NCI-H460 (cell line): ENCODE data around the gene VAMP2. TPM values are rescaled to one million over a fixed set of nuclear protein-coding genes. Genes with fewer than 3 reads are reported as not detected.
"Not testable (repeated sequence)": the region's sequence is repeated elsewhere in the genome, so short reads cannot be mapped to it uniquely, and the experiment has no call there.

Experiments used
- DNase-seq: peaks from one replicate; pipeline ENCODE4 v3.0.0-alpha.2; 2016; ENCODE audit warnings: low read depth; ENCODE audit errors: extremely low read depth
- total RNA-seq: library from RNA; depleted of rRNA; stranded (reverse); fragments of >200 nt; shearing (Covaris generic); gene quantifications from 2 replicates; pipeline ENCODE4 v1.2.3, GENCODE V29; 2014

Gene VAMP2
- total RNA-seq, 1 experiment from 2014 or later, result 6.0 TPM

DNA sequence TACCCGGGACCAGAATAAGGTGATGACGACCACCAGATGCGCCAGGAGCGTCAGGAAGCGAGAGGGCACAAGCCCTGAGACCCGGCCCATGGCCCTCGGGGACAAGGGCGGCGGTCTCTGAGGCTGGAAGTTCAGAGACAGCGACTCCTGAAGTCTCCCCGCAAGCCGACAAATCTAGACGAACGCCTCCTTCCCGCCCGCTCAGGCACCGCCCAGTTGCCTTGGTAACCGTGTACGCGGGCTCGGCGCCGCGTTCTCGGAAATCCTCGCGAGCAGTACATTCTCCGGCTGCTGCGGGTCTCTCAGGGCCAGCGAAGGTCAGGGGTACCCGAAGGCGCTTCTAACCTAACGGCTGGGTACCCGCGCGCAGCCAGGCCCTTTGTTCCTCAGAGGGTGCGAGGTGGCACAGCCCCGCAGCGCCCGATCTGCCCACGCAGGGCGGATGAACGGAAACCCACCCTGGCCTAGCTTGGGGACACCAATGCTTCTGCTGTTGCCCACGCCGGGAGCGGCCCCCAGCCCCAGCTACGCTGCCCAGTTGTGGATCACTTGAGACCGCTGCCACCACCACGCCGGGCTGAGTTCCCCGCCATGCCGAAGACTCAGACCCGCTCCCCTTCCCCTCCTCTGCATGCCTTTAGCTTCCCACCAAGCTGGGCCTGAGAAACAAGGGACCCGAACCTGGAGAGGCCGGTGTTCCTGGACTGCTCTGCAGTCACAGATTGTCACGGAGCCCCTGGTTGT lies 13.6 kb upstream of the VAMP2 start, which contains the start of gene TMEM107:
TMEM107 (minus strand) TSS at position 184 of the 744 bp plus-strand sequence; CDS start at position 90, 94 bp downstream.
- peak; percentile 88 for DNase-seq

DNA sequence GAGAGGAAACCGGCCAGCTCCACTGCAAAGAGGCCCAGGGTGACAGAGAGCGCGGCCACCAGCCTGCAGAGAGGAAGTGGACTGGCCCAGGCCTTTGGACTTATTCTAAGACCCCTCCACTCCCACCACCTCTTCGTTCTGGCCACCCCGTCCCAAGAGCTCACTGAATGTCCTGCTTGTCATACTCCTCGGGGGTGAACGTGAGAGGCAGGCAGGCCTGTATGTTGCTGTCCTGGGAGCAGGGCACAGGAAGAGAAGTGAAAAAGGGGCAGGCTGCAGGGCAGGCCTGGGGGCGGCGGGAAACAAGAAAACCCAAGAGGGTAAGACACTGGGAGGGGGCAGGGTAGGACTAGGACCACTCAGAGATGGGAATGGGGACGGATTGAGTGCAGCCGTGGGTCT lies 13.0 kb upstream of the VAMP2 start:
- no peak for DNase-seq

DNA sequence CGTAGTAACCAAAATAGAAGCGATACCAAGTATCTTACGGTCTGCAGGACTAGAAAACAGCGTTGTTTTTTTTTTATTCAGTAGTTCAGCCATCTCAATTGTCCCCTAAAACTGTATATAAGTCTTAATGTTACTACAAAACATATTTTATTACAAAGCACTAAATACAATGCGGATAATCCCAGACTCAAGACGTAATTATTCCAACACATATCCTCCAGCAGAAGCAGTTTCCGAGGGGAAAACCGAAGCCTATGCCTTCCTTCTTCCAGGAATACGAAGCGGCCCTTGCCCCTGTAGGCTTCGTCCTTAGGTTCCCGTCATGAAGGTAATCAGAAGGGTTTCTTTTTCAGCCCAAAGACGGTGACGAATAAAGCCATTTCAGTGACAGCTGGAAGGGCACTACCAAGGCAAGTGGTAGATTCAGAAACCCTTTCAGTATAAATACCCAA lies 11.1 kb upstream of the VAMP2 start:
- DNase-seq, result no peak

DNA sequence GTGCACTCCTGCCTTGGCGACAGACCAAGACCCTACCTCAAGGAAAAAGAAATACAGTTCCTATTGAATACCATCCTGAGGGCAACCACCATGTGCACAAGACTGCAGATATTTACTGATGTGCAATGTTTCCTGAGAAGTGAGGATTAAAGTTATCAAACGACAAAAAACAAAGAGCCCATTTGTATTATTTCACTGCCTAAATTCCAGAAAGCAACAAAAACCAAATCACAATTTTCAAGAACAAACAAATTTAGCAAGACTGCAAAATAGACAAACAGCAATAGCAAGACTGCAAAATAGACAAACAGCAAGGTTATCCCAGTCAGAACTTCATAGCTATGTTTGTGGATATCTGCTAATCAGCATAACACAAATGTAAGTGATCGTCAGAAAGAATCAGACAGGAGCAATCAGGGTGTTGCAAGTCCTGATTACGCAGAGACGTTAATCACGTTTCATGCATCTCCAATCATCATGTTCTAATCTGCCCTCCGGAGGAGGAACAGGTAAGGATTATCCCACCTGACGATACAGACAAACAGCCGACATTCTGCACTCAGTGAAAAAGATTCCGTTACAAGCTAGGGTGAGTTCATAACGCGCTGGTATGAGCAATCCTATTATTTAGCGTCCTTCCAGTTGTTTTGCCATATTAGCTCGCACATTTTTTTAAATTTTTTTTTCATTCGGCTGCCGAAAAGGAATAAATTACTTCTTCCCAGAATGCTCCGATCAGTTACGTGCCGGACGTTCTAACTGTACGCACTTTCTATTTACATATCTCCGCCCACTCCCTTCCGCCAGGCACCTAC lies 10.5 kb upstream of the VAMP2 start:
- DNase-seq, result peak; percentile 99

DNA sequence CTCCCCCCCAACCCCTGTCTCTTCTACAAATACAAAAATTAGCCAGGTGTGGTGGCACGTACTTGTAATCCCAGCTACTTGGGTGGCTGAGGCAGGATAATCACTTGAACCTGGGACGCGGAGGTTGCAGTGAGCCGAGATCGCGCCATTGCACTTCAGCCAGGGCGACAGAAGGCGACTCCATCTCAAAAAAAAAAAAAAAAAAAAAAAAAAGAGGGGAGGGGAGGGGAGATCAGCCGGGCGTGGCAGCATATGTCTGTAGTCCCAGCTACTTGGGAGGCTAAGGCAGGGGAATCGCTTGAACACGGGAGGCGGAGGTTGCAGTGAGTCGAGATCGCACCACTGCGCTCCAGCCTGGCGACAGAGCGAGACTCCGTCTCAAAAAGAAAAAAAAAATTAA lies 7.4 kb upstream of the VAMP2 start:
- DNase-seq, result not testable (repeated sequence)

DNA sequence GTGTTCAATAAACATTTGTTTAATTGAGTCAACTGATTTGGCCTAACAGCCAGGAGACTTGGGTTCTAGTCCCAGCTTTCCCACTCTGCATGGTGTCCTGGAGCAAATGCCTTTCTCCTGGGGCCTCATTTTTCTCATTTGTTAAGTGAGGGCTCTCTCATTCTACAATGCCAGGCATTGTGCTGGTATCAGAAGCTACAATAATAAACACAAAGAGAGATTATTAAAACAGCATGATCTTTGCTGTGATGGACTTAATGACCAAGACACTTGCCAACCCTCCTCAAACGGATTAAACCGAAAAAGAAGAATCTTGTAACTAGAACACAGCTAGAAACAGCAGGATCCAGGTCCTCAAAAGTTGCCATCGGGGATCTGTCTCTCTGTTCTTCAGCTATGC lies 4.8 kb upstream of the VAMP2 start:
- DNase-seq, result no peak

DNA sequence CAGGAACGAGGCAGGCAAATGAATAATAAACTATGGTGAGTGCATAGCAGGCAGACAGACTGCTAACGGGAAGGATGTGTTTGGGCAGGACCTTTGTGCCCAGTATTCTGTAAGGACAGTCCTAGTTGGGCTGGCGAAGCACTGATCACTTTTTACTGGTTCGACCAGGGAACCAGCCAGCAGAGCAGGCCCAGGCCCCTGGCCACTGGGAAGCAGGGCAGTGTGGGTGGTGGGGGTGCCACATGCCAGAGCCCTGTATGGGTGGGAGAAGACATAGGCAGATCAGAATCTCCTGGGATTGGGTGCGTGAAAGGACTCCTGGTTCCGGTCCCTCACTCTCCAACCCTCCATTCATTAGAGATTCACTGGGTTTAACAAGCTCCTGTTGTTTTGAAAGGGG lies 4.0 kb upstream of the VAMP2 start:
- DNase-seq, result no peak

DNA sequence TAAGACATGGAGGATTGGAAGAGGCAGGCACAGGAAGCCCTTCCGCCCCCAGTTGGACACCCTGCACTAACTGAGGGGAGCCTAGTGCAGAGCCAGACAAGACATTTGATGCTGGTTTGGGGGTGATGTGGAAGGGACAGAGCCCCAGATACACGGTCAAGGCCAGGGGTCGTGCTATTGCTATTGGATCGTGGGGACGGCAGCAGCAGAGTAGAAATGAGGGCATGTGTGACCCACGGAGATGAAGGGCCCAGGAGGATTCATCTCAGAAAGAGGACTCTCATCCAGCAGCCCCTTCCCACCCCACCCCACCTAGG lies 2.0 kb upstream of the VAMP2 start:
- DNase-seq, result no peak

DNA sequence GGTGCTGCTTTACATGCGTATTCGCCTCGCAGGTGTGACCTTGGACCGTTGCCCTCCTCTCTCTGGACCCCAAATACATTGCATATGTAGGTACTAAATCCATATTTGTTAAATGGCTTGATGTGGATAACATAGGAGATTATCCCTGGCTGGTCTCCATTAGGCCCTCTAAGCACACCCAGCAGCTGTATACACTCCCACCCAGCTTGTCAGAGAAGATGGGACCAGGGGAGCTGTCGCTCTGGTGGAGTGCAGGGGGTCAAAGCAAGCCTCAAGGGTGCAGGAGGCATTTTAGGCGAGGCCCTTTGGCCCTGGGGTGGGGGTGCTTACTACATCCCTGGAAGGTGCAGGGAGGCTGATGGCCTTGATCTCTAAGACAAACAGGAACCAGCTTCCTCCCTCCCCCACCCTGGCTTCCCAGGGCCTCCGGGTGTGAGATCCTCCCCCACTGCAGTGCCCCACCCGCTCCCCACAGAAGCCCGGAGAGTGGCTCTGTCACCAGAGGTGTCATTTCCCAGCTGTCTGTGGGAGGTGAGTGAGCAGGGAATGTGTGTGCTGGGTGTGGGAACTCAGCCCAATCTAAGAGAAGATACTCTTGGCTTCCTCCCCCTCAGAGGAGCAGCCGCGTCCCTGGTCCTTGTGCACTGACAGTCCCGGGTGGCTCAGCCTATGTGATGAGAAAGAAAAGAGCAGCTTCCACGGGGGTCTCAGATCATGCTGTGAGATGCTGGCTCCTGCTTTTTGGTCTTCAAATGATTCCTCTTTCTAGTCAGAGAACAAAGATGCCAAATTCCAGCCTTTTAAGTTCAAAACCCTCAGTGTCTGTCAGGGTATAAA lies 1.4 kb upstream of the VAMP2 start:
- DNase-seq, result no peak

DNA sequence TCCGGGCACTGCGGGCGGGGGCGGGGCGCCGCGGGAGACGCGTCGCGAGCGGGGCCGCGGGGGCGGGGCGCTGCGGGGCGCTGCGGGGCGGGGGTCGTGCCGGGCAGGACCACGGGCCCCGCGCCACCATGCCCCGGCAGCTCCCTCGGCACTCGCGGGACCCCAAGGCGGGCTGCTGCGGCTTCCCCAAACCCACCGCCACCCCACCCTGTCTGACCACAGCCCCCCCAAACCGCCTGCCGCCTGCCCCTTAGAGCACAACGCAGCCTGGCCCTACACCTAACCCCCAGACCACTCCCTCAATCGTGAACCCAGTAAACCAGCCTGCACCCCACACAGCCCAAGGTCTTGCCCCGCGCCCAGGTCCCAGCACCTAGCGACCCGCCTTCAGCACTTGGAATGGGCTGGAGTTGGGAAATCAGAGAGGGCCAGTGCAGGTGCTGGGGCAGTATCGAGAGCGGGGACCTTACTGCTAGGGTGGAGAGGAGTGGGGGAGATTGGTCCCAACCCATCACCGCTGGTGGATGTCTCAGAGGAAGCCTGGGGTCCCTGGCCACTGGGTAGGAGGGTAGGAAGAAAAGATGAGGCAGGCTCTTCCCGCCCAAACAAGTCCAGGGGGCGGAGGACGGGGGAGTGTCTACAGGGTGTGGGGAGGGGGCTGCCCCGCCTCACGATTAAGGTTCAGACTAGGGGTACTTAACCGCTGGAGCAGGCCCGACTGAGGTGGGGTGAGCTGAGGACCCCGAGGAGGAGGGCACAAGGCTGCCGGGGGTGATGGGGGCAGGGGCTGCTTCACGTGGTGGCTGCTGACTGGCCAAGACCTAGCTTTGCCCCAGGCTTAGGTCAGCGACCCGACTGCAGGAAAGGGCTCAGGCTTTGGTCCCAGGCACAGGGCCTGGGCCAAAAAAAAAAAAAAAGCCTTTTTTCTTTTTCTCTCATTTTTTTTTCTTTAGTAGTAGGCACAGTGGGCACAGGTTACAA lies 539 bp upstream of the VAMP2 start:
- no peak for DNase-seq

DNA sequence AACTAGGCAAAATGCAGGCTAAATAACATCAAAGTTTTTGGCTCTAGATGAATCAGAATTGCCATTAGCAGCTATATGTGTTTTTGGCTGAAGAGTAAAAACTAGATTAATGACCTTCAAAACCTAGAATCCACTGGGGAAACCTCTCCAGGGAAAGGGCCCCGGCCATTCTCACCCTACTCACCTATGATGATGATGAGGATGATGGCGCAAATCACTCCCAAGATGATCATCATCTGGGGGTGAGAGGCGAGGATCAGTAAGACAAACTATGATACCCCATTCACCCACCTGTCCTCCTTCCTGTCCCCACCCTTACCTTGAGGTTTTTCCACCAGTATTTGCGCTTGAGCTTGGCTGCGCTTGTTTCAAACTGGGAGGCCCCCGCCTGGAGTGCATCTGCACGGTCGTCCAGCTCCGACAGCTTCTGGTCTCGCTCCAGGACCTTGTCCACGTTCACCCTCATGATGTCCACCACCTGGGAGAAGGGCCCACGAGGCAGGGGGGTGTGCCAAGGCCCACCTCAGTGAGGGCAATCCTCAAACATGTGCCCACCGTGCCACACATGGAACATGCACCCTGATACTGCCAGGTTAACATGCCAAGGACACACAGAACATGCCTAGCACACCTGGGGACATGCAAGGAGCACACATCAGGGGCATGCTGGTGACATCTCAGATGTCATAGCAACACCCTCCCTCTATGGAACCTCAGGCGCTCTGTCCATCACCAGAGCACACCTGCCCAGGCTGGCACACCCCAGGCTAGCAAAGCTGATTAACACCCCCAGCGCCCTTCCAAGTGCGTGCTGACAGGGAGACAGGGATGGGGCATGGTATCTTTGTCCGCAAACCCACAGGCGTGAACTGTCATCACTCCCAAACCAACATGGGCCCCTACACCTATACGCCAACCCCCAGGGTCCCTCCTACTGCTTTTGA lies 1.2 kb downstream of the VAMP2 start:
- no peak for DNase-seq

DNA sequence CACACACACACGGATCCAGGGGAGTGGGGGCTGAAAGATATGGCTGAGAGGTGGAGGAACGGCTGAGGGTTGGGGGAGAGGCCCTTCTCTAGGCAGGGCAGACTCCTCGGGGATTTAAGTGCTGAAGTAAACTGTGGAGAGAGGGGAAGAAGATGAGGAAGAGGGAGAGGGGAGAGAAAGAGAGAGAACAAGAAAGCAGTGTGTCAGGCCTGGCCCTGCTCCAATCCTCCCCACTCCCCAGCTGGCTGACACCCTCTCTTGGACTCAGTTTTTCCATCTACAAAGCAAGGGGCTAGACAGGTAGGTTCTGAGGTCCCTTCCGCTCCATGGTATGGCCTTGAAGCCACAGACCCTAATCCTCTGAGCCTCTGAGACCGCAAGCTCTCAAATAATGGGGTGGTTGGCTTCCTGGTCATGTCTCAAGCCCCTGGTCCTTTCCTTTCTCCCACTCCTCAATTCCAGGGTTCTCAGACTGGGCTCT lies 2.0 kb downstream of the VAMP2 start:
- no peak for DNase-seq

DNA sequence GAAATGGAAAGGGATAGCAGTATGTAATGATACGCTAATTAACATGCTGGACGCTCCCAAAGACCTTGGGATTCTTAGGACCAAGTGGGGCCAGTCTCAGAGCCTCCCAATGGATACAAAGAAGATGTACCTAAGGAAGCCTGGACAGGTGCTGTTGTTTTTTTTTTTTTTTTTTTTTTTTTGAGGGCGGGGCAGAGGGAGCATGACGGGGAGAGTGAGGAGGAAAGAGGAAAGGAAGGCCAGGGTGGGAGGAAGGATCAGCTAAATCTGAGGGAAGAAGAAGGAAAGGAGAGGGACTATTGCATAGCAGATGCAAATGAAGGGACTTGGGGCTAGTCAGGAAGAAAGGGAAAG lies 2.5 kb downstream of the VAMP2 start:
- no peak for DNase-seq

DNA sequence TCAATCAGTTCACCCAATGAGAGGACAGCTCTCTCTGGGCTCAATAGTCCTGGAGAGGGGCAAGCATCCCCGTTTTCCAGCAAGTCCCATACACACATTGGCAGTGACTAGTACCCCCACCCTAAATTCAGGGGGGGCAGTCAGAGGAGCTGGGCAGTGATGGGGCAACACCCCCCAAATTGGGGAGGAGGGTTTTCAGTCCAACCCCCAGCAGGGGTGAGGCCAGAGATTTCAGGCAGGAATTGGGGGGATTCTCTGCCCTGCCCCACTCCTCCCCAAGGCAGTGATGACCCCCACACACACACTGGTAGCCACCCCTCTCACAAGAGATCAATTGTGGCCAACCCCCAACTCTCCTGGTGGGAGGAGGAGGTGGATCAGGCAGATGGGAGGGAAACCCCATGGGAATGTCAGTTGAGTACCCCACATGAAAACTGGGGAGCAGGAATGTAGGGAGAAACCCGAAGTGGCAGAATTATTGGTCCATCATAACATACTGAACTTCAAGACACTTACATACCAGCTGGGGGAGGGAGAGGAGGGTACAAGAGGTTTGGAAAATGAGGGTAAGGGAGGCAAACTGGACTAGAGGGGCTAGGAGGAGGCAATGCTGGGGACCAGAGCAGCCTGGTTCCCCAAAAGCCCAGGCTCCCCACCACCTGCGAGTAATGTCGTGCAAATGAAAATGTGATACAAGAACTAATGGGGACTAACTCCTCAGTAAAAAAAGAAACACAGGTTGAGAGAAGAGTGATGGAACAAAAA lies 3.1 kb downstream of the VAMP2 start:
- DNase-seq, result no peak

DNA sequence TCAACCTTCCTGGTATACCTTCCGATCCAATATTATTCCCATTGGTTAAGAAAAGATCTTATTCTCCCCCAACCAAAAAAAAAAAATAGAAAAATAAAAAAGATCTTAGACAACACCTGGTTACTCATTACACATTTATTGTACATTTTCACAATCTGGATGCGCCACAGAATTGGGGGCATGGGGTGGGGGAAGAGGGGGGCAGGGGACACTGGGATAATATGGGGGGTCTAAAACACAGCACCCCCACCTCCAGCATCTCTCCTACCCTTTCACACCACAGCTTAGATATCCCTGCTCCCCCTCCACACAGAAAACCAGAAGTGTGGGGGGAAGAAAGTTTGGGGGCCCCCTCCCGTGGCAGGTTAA lies 3.7 kb downstream of the VAMP2 start:
- no peak for DNase-seq

DNA sequence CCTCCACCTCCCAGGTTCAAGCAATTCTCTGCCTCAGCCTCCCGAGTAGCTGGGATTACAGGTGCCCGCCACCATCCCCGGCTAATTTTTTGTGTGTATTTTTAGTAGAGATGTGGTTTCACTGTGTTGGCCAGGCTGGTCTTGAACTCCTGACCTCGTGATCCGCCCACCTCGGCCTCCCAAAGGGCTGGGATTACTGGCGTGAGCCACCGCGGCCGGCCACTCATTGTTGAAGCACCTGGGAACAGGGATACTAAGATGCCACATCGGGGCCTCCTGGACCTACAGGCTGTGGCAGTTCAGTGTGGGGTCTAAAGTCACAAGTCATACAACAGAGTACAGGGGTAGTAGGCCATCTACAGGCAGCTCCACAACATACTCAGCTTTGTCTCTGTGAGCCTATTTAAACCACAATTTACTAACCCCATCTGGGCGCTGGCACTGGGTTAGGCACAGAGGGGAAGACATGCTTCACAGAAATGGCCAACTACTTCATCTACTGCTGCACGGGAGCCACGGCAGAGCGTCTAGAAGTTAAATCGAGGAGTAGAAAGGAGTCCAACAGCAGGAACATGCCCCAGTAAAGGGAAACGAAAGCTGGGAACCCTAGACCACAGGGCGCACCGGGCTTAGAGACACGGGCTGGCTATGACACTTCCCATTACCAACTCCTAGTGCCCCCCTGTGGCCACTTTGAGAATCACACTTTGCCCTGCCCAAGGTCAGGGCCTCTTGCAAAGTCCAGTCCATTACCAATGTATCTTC lies 4.3 kb downstream of the VAMP2 start:
- DNase-seq, result peak; percentile 88

DNA sequence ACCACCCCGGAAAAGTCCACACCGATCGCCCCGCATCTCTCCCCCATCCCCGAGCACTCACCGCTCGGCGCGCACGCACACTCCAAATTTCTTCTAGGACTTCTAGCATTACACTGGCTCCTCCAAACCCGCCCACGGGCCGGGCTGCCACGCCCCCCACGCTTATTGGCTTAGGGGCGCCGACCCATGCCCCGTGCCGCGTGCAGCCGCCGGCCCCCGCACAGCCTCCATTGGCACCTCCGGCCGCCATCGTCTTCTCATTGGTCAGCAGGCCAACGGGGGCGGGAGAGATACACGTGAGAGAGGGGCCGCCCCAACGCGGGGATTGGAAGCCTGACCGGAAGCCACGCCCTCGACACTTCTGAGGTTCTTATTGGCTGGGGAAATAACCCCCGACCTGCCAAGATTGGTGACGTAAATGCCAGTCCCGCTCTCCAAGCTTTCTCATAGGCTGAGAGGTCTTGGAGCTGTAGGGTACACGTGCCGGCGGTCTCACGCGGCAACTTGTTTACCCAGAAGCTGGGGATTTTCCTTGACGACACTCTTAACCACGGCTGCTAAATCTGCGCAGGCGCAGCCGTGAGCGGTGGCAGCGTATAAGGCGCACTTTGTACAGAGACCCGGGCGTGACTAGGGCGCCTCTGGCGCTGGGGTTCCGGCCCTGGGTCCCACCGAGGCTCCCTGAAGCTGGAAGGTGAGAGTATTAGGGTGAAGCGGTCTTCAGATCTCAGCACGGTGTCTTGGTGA lies 6.3 kb downstream of the VAMP2 start:
- DNase-seq, result peak; percentile 100
